Neural crest cell (in vitro differentiated cells): ENCODE results near the gene CAPN9. TPM values are rescaled to one million over a fixed set of nuclear protein-coding genes. Genes with fewer than 3 reads are reported as not detected.
A peak's percentile ranks its signal among the peaks of the same experiment; 100 is the strongest.

Source experiments
- DNase-seq: peaks from one replicate; pipeline ENCODE4 v3.0.0; 2021; ENCODE audit warnings: low read depth, mixed read lengths, low spot score
- H3K27ac Mint-ChIP-seq: one replicate; pipeline ENCODE4 v1.8.0; 2021; ENCODE audit warnings: mild to moderate bottlenecking, mixed read lengths; ENCODE audit not compliant: unreplicated experiment
- H3K27me3 Mint-ChIP-seq: 2 replicates; pipeline ENCODE4 v1.8.0; 2021; ENCODE audit warnings: low read depth, mild to moderate bottlenecking, mixed read lengths
- H3K36me3 Mint-ChIP-seq: 2 replicates; pipeline ENCODE4 v1.8.0; 2021; ENCODE audit warnings: low read depth, mild to moderate bottlenecking, mixed read lengths
- H3K4me1 Mint-ChIP-seq: 2 replicates; pipeline ENCODE4 v1.8.0; 2021; ENCODE audit warnings: mixed read lengths
- H3K4me3 Mint-ChIP-seq: one replicate; pipeline ENCODE4 v1.8.0; 2021; ENCODE audit warnings: mild to moderate bottlenecking, mixed read lengths
- H3K9me3 Mint-ChIP-seq: 2 replicates; pipeline ENCODE4 v1.8.0; 2021; ENCODE audit warnings: mixed read lengths
- total RNA-seq: library from RNA; stranded (reverse); gene quantifications from 2 replicates; pipeline ENCODE4 v1.2.1, GENCODE V29; 2021
- TF ChIP-seq, protein P1 (sequence below): fragments of 200-600 bp; sonication (generic); conservative IDR thresholded peaks from 2 replicates; pipeline ENCODE4 v1.5.0; 2021; ENCODE audit warnings: antibody characterized with exemption, mild to moderate bottlenecking

Gene CAPN9
- total RNA-seq, 1 donor from 2014 or later = 4.0 TPM

DNA sequence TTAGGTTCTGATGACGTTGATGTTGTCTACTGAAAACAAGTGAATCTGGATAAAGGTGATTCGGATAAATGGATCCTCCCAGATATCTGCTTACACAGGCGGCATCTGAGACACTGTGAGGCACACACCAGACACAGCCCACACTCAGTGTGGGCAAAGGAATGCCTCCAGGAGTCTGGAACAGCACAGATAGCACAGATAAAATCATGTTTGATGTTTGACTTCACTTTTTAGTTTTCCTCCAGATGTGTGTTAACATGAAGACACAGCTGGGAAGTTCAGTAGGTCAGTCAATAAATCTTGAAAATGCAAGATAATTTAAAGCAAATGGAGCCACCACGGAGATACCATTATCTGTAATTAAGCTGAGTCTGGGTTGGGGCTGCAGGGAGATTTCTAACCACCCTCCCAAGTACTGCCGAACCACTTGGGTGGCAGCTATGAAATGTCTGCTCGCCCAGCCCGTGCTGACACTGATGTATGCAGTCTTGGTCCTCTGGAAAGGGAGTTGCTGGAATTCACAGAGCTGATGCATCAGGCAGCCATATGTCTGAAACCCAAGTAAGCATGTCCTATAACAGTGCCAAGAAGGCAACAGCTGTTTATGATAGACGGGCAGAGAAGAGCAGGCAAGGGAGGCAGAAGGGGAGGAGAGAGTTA lies 11.7 kb downstream of the CAPN9 start:
- no peaks in the 10 kb centered on the region for H3K9me3 Mint-ChIP-seq
- H3K27me3 Mint-ChIP-seq = no peaks in the 10 kb centered on the region
- TF ChIP-seq, protein P1, sequence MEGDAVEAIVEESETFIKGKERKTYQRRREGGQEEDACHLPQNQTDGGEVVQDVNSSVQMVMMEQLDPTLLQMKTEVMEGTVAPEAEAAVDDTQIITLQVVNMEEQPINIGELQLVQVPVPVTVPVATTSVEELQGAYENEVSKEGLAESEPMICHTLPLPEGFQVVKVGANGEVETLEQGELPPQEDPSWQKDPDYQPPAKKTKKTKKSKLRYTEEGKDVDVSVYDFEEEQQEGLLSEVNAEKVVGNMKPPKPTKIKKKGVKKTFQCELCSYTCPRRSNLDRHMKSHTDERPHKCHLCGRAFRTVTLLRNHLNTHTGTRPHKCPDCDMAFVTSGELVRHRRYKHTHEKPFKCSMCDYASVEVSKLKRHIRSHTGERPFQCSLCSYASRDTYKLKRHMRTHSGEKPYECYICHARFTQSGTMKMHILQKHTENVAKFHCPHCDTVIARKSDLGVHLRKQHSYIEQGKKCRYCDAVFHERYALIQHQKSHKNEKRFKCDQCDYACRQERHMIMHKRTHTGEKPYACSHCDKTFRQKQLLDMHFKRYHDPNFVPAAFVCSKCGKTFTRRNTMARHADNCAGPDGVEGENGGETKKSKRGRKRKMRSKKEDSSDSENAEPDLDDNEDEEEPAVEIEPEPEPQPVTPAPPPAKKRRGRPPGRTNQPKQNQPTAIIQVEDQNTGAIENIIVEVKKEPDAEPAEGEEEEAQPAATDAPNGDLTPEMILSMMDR = no peak
- DNase-seq = no peak
- no peaks in the 10 kb centered on the region for H3K36me3 Mint-ChIP-seq
- no peak overlapping the region for H3K27ac Mint-ChIP-seq
- no peak overlapping the region for H3K4me3 Mint-ChIP-seq
- peaks cover 12% of the 10 kb centered on the region for H3K4me1 Mint-ChIP-seq

DNA sequence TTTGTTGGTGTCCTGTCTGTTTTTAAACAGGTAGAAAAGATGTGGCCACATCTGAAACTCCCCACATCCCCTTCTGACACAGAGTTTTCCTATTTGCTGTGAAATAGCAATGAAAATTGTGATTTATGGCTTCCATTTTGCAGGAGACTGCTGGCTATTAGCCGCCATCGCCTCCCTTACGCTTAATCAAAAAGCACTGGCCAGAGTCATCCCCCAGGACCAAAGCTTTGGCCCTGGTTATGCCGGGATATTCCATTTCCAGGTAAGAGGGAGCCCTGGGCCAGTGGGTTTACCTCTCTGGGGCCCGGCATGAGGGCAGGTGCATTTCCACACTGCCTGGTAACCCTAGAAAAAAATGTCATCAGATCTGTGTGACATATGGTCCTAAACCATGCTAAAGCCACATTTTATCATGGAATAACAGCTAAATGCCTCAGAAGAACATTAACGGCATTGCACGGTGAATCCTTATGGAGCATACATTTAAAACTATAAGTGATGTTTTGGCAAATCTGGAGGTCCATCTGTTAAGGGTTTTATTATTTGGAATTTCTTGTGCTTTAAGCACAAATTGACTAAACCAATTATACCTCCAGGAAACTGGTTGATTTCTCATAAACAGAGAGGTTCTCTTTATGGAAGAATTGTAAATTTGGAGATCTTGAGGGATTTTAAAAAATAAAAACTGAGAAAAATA lies 12.3 kb downstream of the CAPN9 start:
- H3K36me3 Mint-ChIP-seq = no peaks in the 10 kb centered on the region
- H3K9me3 Mint-ChIP-seq = no peaks in the 10 kb centered on the region

DNA sequence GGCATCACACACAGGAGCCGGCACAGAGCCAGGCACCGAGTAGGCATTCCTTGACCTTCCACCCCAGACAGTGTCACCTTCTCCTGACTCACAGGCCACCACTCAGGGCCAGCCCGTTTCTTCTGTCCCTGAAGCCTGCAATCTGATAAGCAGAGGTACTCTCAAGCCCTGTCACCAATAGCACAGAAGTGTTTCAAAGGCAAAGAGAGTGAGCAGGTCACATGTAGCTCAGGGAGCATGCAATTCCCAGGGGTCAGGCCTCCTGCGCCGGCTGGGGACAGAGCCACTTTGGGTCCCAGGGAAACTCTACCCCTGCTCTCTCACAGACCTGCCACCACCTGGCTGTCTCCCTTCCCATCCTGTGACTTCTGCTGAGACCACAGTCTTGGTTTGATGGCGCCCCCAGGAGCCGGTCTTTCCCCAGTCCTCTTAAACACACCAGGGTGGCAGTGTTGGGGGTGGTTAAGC lies 13.2 kb downstream of the CAPN9 start:
- Mint-ChIP-seq H3K4me1 (peaks cover 10% of the 10 kb centered on the region), H3K27me3 (no peaks in the 10 kb centered on the region), H3K4me3 (no peak overlapping the region), H3K36me3 (no peaks in the 10 kb centered on the region), H3K9me3 (no peaks in the 10 kb centered on the region), H3K27ac (no peak overlapping the region)
- no peak for DNase-seq
- TF ChIP-seq, protein P1 = no peak

More for the DNA sequence above, 12.3 kb downstream of the CAPN9 start:
- Mint-ChIP-seq H3K27me3 (no peaks in the 10 kb centered on the region), H3K27ac (no peak overlapping the region), H3K4me3 (no peak overlapping the region), H3K4me1 (peaks cover 10% of the 10 kb centered on the region)
- TF ChIP-seq, protein P1 = no peak
- no peak for DNase-seq

DNA sequence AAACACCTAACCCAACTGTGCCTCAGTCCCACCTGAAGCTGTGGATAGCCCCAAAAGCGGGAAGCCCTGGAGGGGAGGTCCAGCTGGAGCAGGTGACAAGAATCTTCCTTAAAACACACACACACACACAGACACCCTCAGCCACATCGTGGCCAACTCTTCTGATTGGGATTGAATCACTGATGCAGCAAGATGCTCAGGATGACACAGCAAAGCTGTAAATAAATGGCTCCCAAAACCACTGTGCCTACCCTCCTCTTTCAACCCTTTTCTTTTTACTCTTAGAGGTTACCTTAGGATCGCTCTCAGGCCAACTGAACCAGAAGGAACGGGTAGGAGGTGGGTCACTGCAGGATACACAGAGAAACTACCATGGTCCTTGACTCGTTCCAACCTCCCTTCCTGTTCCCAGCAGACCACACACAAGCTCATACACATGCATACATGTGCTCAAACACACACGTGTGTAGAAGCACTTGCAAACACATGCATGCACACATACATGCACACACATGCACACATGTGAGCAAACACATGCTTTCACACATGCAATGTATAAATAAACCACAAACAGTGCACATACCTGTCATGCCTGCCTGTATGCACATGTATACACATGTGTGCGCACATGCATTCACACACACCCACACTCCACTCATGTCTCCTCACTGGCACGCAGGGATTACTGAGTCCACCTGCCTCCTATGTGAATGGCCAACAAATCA lies 14.4 kb downstream of the CAPN9 start:
- H3K36me3 Mint-ChIP-seq = no peaks in the 10 kb centered on the region
- peaks cover 10% of the 10 kb centered on the region for H3K4me1 Mint-ChIP-seq
- TF ChIP-seq, protein P1 = no peak
- H3K9me3 Mint-ChIP-seq = peaks cover 2% of the 10 kb centered on the region
- no peak for DNase-seq
- H3K27ac Mint-ChIP-seq = peak overlapping the region; percentile 89
- no peak overlapping the region for H3K4me3 Mint-ChIP-seq
- no peaks in the 10 kb centered on the region for H3K27me3 Mint-ChIP-seq

DNA sequence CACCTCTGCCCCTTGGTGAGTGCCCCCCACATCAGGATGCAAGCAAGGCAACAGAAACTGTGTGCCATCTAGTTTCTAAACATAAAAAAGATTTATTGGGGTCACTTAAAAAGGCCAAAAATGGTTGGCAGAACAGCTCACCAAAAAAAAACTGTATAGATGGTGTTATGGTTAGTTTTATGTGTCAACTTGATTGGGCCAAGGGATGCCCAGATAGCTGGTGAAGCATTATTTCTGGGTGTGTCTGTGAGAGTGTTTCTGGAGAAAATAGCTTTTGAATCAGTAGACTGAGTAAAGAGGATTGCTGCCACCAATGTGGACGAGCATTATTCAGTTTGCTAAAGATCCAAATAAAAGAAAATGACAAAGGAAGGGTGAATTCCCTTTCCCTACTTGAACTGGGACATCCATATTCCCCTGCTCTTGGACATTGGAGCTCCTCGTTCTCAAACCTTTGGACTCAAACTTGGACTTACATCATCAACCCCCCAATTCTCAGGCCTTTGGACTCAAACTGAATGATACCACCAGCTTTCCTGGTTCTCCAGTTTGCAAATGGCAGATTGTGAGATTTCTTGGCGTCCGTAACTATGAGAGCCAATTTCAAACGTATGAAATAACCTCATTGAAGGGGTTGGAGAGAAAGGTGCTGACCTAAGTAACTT lies 16.9 kb downstream of the CAPN9 start:
- Mint-ChIP-seq H3K27me3 (no peaks in the 10 kb centered on the region), H3K36me3 (no peaks in the 10 kb centered on the region)

More for the DNA sequence above, 16.9 kb downstream of the CAPN9 start:
- Mint-ChIP-seq H3K27ac (no peak overlapping the region), H3K4me3 (no peak overlapping the region), H3K4me1 (peaks cover 10% of the 10 kb centered on the region), H3K9me3 (peaks cover 2% of the 10 kb centered on the region)
- no peak for DNase-seq
- TF ChIP-seq, protein P1 = no peak
